Prostate gland (tissue), 2 donors: ENCODE results near the gene SNX9. TPM values are rescaled to one million over a fixed set of nuclear protein-coding genes. Genes with fewer than 3 reads are reported as not detected.

Experiments used
- DNase-seq: peaks from one replicate; pipeline ENCODE4 v3.0.0-alpha.2; 2019; ENCODE audit warnings: low spot score
- H3K27ac ChIP-seq, 2 donors: fragments of 200-600 bp; sonication (generic); 2 replicates each; pipeline ENCODE4 v1.5.1; 2017 to 2019
- H3K27me3 ChIP-seq: fragments of 200-600 bp; sonication (generic); replicated peaks from 2 replicates; pipeline ENCODE4 v1.5.1; 2019; ENCODE audit not compliant: insufficient read depth
- H3K36me3 ChIP-seq, 2 donors: fragments of 200-600 bp; sonication (generic); 1 replicate in 1 of 2; 2 replicates in 1 of 2; pipeline versions ENCODE4 v1.5.1 to v1.8.1; 2017 to 2019
- H3K4me1 ChIP-seq: fragments of 200-600 bp; sonication (generic); replicated peaks from 2 replicates; pipeline ENCODE4 v1.5.1; 2019
- H3K4me3 ChIP-seq, 2 donors: fragments of 200-600 bp; sonication (generic); 2 replicates each; pipeline ENCODE4 v1.5.1; 2017 to 2019
- H3K9me3 ChIP-seq: fragments of 200-600 bp; sonication (generic); 2 replicates; pipeline ENCODE4 v1.5.1; 2017
- CTCF ChIP-seq, 4 experiments: fragments of 200-600 bp in 2 of 4; fragments of 450-650 bp in 2 of 4; sonication (generic) in 2 of 4; IDR thresholded peaks; 1 replicate in 3 of 4; 2 replicates in 1 of 4; pipeline ENCODE4 v1.5.1; 2016 to 2019; ENCODE audit warnings: antibody characterized with exemption in 4 of 4, mild to moderate bottlenecking in 2 of 4, moderate library complexity in 2 of 4
- POLR2A ChIP-seq: fragments of 450-650 bp; IDR thresholded peaks from one replicate; pipeline ENCODE4 v1.6.1; 2016; ENCODE audit warnings: antibody characterized with exemption, mild to moderate bottlenecking
- POLR2AphosphoS5 ChIP-seq: sonication (generic); formaldehyde crosslinking; IDR thresholded peaks from one replicate; pipeline ENCODE4 v1.6.1; 2017; ENCODE audit warnings: antibody characterized with exemption
- WGBS: methylation state at CpG from one replicate; pipeline ENCODE4 v1.1.5; 2018; 5-methylcytosine and 5-hydroxymethylcytosine counted together
- intact Hi-C: fragments of 100-400 bp; cut with DNase I; formaldehyde crosslinking; loops from one replicate; pipeline ENCODE4 v1.14.2; 2022
- total RNA-seq, 2 donors: library from RNA; depleted of rRNA; stranded (reverse); fragments of >200 nt; gene quantifications; one replicate each; pipeline ENCODE4 v1.1.0, GENCODE V29; 2016

The SNX9 gene
- total RNA-seq, 2 donors from 2014 or later, result 39.2 to 40.6 TPM

DNA sequence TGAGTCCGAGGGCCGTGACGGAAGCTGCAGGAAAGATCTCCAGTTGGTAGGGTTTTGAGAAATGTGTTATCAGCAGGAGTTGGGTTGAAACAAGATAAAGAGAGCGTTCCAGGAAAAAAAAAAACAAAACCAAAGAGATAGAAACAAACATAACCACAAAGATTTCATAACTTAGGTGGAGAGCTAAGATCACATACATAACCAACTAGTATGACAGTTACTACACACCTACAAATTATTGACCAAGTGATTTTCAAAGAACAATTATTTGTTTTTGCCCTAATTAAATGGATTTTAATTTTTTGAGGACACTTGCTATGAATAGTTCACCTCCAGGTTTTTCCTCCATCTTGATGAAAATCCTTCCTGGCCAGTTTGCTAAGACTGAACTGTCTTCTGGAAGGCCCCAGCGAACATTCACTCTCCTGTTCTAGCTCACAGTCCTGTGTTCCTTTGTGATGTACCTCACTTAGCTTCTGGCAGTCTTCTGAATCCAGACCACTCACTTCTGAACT lies 69.4 kb downstream of the SNX9 start:
- no peak for DNase-seq
- Histone ChIP-seq H3K27ac (no peak overlapping the region), H3K27me3 (no peaks in the 10 kb centered on the region), H3K4me1 (no peaks in the 10 kb centered on the region), H3K9me3 (no peaks in the 10 kb centered on the region), H3K4me3 (no peak overlapping the region), H3K36me3 (no peaks in the 10 kb centered on the region)
- intact Hi-C loops, result no loop called here
- no peak for TF ChIP-seq CTCF (IDR thresholded peaks at IDR 0.05)
- no peak for TF ChIP-seq POLR2A
- no peak for TF ChIP-seq POLR2AphosphoS5
- WGBS, result 95% methylated on average over 5 of the region's 5 CpGs

DNA sequence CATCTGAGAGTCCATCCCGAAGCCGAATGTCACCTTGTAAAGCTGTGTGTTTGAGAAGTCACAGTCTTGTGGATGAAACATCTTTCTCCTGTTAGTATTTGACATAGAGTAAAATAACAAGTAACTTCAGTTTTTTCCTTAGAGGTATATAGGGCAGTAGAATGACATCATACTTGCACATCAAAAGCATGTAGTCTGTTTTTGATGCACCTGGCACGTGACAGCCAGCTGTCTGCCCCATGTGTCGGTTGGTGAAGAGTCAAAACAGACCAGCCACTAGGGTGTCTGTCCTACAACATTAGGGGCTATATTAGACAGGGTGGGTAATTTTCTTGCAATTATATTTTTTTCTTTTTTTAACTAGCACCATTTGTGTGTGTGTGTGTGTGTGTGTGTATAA lies 70.2 kb downstream of the SNX9 start:
- H3K27ac ChIP-seq, result no peak overlapping the region
- no peaks in the 10 kb centered on the region for H3K36me3 ChIP-seq
- no peaks in the 10 kb centered on the region for H3K27me3 ChIP-seq
- H3K4me3 ChIP-seq, result no peak overlapping the region
- no peak for DNase-seq
- 92% methylated on average over 4 of the region's 4 CpGs for WGBS
- H3K4me1 ChIP-seq, result no peaks in the 10 kb centered on the region
- TF ChIP-seq CTCF (IDR thresholded peaks at IDR 0.05) (no peak), POLR2AphosphoS5 (no peak), POLR2A (no peak)
- no peaks in the 10 kb centered on the region for H3K9me3 ChIP-seq
- intact Hi-C loops, result no loop called here

- intact Hi-C loops, result no loop called here
- DNase-seq, result no peak
- H3K36me3 ChIP-seq, result no peaks in the 10 kb centered on the region
- no peaks in the 10 kb centered on the region for H3K9me3 ChIP-seq
- H3K4me1 ChIP-seq, result no peaks in the 10 kb centered on the region
- no peak overlapping the region for H3K27ac ChIP-seq
- TF ChIP-seq POLR2A (no peak), CTCF (IDR thresholded peaks at IDR 0.05) (no peak), POLR2AphosphoS5 (no peak)
- no peaks in the 10 kb centered on the region for H3K27me3 ChIP-seq
- 94% methylated on average over 3 of the region's 3 CpGs for WGBS
- H3K4me3 ChIP-seq, result no peak overlapping the region
Measured at GRCh38 chr6:157895585-157895984, 72.5 kb downstream of the SNX9 start.

DNA sequence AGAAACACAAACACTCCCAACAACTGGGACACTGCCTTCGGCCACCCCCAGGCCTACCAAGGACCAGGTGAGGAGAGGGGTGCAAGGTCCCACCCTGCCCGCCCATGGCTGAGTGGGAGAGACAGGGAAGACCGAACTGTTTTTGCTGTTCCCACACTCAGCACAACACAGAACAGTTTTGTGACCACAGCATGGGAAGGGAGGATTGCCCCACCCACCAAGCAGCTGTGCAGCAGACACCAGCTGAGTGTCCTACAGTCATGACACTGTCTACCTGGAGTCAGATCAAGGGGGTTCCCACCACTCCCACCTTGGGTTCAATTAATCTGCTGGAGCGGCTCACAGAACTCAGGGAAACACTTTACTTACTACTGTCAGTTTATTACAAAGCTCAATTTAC lies 73.9 kb downstream of the SNX9 start:
- H3K4me1 ChIP-seq, result no peaks in the 10 kb centered on the region
- H3K4me3 ChIP-seq, result no peak overlapping the region
- H3K36me3 ChIP-seq, result no peaks in the 10 kb centered on the region
- TF ChIP-seq POLR2AphosphoS5 (no peak), POLR2A (no peak), CTCF (IDR thresholded peaks at IDR 0.05) (no peak)
- H3K27me3 ChIP-seq, result no peaks in the 10 kb centered on the region
- intact Hi-C loops, result no loop called here
- no peaks in the 10 kb centered on the region for H3K9me3 ChIP-seq
- WGBS, result 97% methylated on average over 4 of the region's 4 CpGs
- no peak overlapping the region for H3K27ac ChIP-seq
- DNase-seq, result no peak

DNA sequence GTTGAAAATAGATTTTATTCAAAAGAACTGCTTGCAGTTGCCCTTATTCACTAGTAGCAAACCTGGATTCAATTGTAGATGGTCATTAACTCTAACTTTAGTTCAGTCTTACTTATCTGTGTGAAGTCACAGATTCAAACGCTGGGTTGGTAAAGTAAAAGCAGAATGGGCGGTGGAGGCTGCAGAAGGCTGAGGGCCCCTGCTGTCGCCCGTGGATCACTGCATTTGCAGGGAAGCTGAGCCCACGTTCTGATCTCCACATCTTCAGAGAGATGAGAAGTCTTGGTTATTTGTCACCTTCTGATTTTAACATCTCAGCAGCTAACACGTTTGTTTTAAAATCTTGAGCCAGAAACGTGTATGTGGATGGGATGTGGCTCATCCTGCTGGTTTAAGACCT lies 75.1 kb downstream of the SNX9 start:
- no peaks in the 10 kb centered on the region for H3K27me3 ChIP-seq
- no peak for TF ChIP-seq CTCF (IDR thresholded peaks at IDR 0.05)
- no peak for TF ChIP-seq POLR2AphosphoS5
- no peak for TF ChIP-seq POLR2A
- WGBS, result 69% methylated on average over 7 of the region's 7 CpGs
- H3K4me1 ChIP-seq, result no peaks in the 10 kb centered on the region
- intact Hi-C loops, result no loop called here
- no peak overlapping the region for H3K4me3 ChIP-seq
- no peak for DNase-seq
- no peak overlapping the region for H3K27ac ChIP-seq
- H3K9me3 ChIP-seq, result no peaks in the 10 kb centered on the region
- H3K36me3 ChIP-seq, result peaks cover 0 to 6% of the 10 kb centered on the region in 2 donors
